HepG2 (cell line): ENCODE results near the gene CD300H. TPM values are rescaled to one million over a fixed set of nuclear protein-coding genes. Genes with fewer than 3 reads are reported as not detected.

Source experiments
- ATAC-seq: fragments of 200-7000 bp; cut with Tn5 transposase; 3 replicates; pipeline ENCODE4 v1.9.1; 2020; ENCODE audit warnings: mild to moderate bottlenecking, moderate library complexity
- BruUV-seq: library from RNA; stranded (reverse); fragments of 400-500 nt; replicated peaks from 2 replicates; lab custom pipeline; 2021; lab: Mats Ljungman, UMichigan
- CTCF ChIA-PET: fragments of 300-600 bp; formaldehyde crosslinking; extraction: SDS; loops from one replicate; lab custom pipeline; 2021; ENCODE audit warnings: low total read pairs, inconsistent platforms, low intra/inter-chr PET ratio; lab: Yijun Ruan, JAX
- POLR2A ChIA-PET: fragments of 350-600 bp; sonication (Branson Sonifier 250); formaldehyde crosslinking; loops from one replicate; lab custom pipeline; 2020; ENCODE audit warnings: antibody characterized with exemption, inconsistent platforms; lab: Yijun Ruan, JAX
- DNase-seq: peaks from one replicate; pipeline ENCODE4 v3.0.0-alpha.2; 2015; ENCODE audit warnings: low spot score
- FAIRE-seq: peaks from 3 replicates; lab custom pipeline; 2011; peaks lifted over from hg19 to GRCh38; lab: Jason Lieb, UNC
- H2AFZ ChIP-seq: one replicate; pipeline ENCODE4 v1.6.1; 2011; ENCODE audit warnings: low read length, inconsistent platforms
- H3K27ac ChIP-seq: fragments of 300-600 bp; 3 replicates; pipeline ENCODE4 v1.8.0; 2011; ENCODE audit warnings: mixed run types, mild to moderate bottlenecking, mixed read lengths, low read length, inconsistent platforms; ENCODE audit not compliant: insufficient read depth; ENCODE audit errors: extremely low read length
- H3K27me3 ChIP-seq, 2 experiments: fragments of 200-600 bp in 1 of 2; 2 replicates in 1 of 2; 3 replicates in 1 of 2; pipeline versions ENCODE4 v1.6.0 to v1.8.0; 2011; ENCODE audit warnings: low read length in 2 of 2, mild to moderate bottlenecking in 2 of 2, moderate library complexity in 2 of 2, inconsistent platforms in 1 of 2; ENCODE audit not compliant: insufficient read depth in 2 of 2, control insufficient read depth in 1 of 2
- H3K36me3 ChIP-seq, 2 experiments: fragments of 200-600 bp in 1 of 2; replicated peaks in 1 of 2; 2 replicates in 1 of 2; 3 replicates in 1 of 2; pipeline versions ENCODE4 v1.5.1 to v1.8.0; 2011; ENCODE audit warnings: low read length in 2 of 2, inconsistent platforms in 1 of 2; ENCODE audit not compliant: insufficient read depth in 2 of 2, control insufficient read depth in 1 of 2
- H3K4me1 ChIP-seq: 2 replicates; pipeline ENCODE4 v1.5.1; 2012; ENCODE audit warnings: low read length, inconsistent platforms; ENCODE audit not compliant: insufficient read depth
- H3K4me2 ChIP-seq: 2 replicates; pipeline ENCODE4 v1.6.0; 2011; ENCODE audit warnings: low read depth, low read length, inconsistent platforms
- H3K4me3 ChIP-seq, 3 experiments: fragments of 200-600 bp in 1 of 3; sonication (generic), shearing (Covaris generic) in 1 of 3; replicated peaks in 1 of 3; 2 replicates each; pipeline ENCODE4 v1.5.1; 2011 to 2016; ENCODE audit warnings: low read length in 3 of 3, inconsistent platforms in 2 of 3, low read depth in 2 of 3, mild to moderate bottlenecking in 2 of 3, control low read depth in 1 of 3, mixed read lengths in 1 of 3; ENCODE audit not compliant: insufficient read depth in 1 of 3
- H3K79me2 ChIP-seq: one replicate; pipeline ENCODE4 v1.6.1; 2011; ENCODE audit warnings: low read length, inconsistent platforms; ENCODE audit not compliant: insufficient read depth
- H3K9ac ChIP-seq: 2 replicates; pipeline ENCODE4 v1.6.0; 2011; ENCODE audit warnings: mild to moderate bottlenecking, low read depth, low read length, inconsistent platforms; ENCODE audit not compliant: insufficient read depth
- H3K9me3 ChIP-seq: 2 replicates; pipeline ENCODE4 v1.5.1; 2012; ENCODE audit warnings: mild to moderate bottlenecking, low read length
- H4K20me1 ChIP-seq: 2 replicates; pipeline ENCODE4 v1.6.0; 2011; ENCODE audit warnings: inconsistent platforms, mild to moderate bottlenecking, low read length, moderate library complexity; ENCODE audit not compliant: insufficient read depth
- ARNT ChIP-seq: fragments of 450-650 bp; IDR thresholded peaks from 2 replicates; pipeline ENCODE4 v1.6.1; 2017
- ELF1 ChIP-seq: sonication (generic); formaldehyde crosslinking; IDR thresholded peaks from 2 replicates; pipeline ENCODE4 v1.4.0; 2020; ENCODE audit warnings: missing genetic modification reagents
- EP300 ChIP-seq, 3 experiments: sonication (generic) in 1 of 3; formaldehyde crosslinking in 1 of 3; IDR thresholded peaks; 2 replicates each; pipeline versions ENCODE4 v1.5.1 to v1.6.1; 2011 to 2020; ENCODE audit warnings: low read depth in 2 of 3, low read length in 2 of 3, borderline replicate concordance in 1 of 3, improper control_type of control experiment in 1 of 3, mild to moderate bottlenecking in 1 of 3, missing genetic modification reagents in 1 of 3, moderate library complexity in 1 of 3
- GATA4 ChIP-seq: sonication (generic); IDR thresholded peaks from 2 replicates; pipeline ENCODE4 v1.6.1; 2016; ENCODE audit warnings: antibody characterized with exemption, low read depth, borderline replicate concordance
- HBP1 ChIP-seq: IDR thresholded peaks from 2 replicates; pipeline ENCODE4 v1.6.1; 2016; ENCODE audit warnings: low read depth, control low read depth
- MATR3 ChIP-seq: sonication (generic); formaldehyde crosslinking; IDR thresholded peaks from 2 replicates; pipeline ENCODE4 v1.4.0; 2020; ENCODE audit warnings: missing genetic modification reagents
- MTF2 ChIP-seq: sonication (generic); formaldehyde crosslinking; IDR thresholded peaks from 2 replicates; pipeline ENCODE4 v1.5.0; 2020; ENCODE audit warnings: missing genetic modification reagents, borderline replicate concordance
- PRPF4 ChIP-seq: fragments of 200-400 bp; formaldehyde crosslinking; IDR thresholded peaks from 2 replicates; pipeline ENCODE4 v1.6.1; 2016; ENCODE audit warnings: low read length, low read depth; ENCODE audit not compliant: poor library complexity, severe bottlenecking
- RBAK ChIP-seq: sonication (generic); formaldehyde crosslinking; IDR thresholded peaks from 2 replicates; pipeline ENCODE4 v1.5.1; 2020; ENCODE audit warnings: mild to moderate bottlenecking, missing genetic modification reagents
- RFX5 ChIP-seq: IDR thresholded peaks from 2 replicates; pipeline ENCODE4 v1.6.1; 2011; ENCODE audit warnings: low read depth, low read length, improper control_type of control experiment
- SKI ChIP-seq: fragments of 450-650 bp; IDR thresholded peaks from one replicate; pipeline ENCODE4 v1.6.1; 2018; ENCODE audit warnings: mild to moderate bottlenecking; ENCODE audit not compliant: partially characterized antibody
- TIGD3 ChIP-seq: sonication (generic); formaldehyde crosslinking; IDR thresholded peaks from 2 replicates; pipeline ENCODE4 v1.5.1; 2020; ENCODE audit warnings: mild to moderate bottlenecking, missing genetic modification reagents, borderline replicate concordance
- ZBTB3 ChIP-seq: sonication (generic); formaldehyde crosslinking; IDR thresholded peaks from 2 replicates; pipeline ENCODE4 v1.4.0; 2020; ENCODE audit warnings: low read depth, mild to moderate bottlenecking, moderate library complexity, missing genetic modification reagents, borderline replicate concordance
- ZFP36L2 ChIP-seq: sonication (generic); formaldehyde crosslinking; IDR thresholded peaks from 2 replicates; pipeline ENCODE4 v1.4.0; 2020; ENCODE audit warnings: missing genetic modification reagents
- ZFY ChIP-seq: sonication (generic); formaldehyde crosslinking; IDR thresholded peaks from 2 replicates; pipeline ENCODE4 v1.4.0; 2020; ENCODE audit warnings: missing genetic modification reagents
- ZFYVE20 ChIP-seq: sonication (generic); formaldehyde crosslinking; IDR thresholded peaks from 2 replicates; pipeline ENCODE4 v1.8.0; 2023; ENCODE audit warnings: low read depth, mild to moderate bottlenecking, moderate library complexity, missing genetic modification reagents, borderline replicate concordance
- ZNF44 ChIP-seq: sonication (generic); formaldehyde crosslinking; IDR thresholded peaks from 2 replicates; pipeline ENCODE4 v1.5.1; 2020; ENCODE audit warnings: mild to moderate bottlenecking, missing genetic modification reagents
- ZNF556 ChIP-seq: sonication (generic); formaldehyde crosslinking; IDR thresholded peaks from 2 replicates; pipeline ENCODE4 v1.4.0; 2020; ENCODE audit warnings: mild to moderate bottlenecking, missing genetic modification reagents, borderline replicate concordance
- ZNF747 ChIP-seq: sonication (generic); formaldehyde crosslinking; IDR thresholded peaks from 2 replicates; pipeline ENCODE4 v1.8.1; 2023; ENCODE audit warnings: missing genetic modification reagents, mild to moderate bottlenecking, borderline replicate concordance
- ZNF768 ChIP-seq: sonication (generic); formaldehyde crosslinking; IDR thresholded peaks from 2 replicates; pipeline ENCODE4 v1.4.0; 2020; ENCODE audit warnings: missing genetic modification reagents
- ZNF776 ChIP-seq: sonication (generic); formaldehyde crosslinking; IDR thresholded peaks from 2 replicates; pipeline ENCODE4 v1.4.0; 2020; ENCODE audit warnings: mild to moderate bottlenecking, missing genetic modification reagents
- WGBS: methylation state at CpG from one replicate; pipeline ENCODE4 v1.1.6; 2017; ENCODE audit warnings: low lambda C conversion rate; 5-methylcytosine and 5-hydroxymethylcytosine counted together
- in situ Hi-C: cut with HindIII; loops from 2 replicates; pipeline ENCODE4 v1.10.0; 2017; ENCODE audit warnings: low pct_unique_long_range_greater_than_20kb; ENCODE audit not compliant: extremely low pct_ligation_motif_present
- intact Hi-C: fragments of 100-400 bp; cut with micrococcal nuclease; formaldehyde crosslinking; loops from one replicate; pipeline ENCODE4 v1.10.0; 2022; ENCODE audit not compliant: unreplicated experiment
- polyA plus RNA-seq, 8 experiments: library from polyadenylated mRNA; depleted of rRNA in 3 of 8; stranded (reverse) in 7 of 8; unstranded in 1 of 8; fragments of >200 nt; fragmentation: Illumina TruSeq in 4 of 8; extraction: Trizol in 4 of 8; gene quantifications; 2 replicates each; pipeline versions ENCODE4 v1.2.1 to v1.2.3, GENCODE V29; 2011 to 2016; ENCODE audit warnings: low read depth in 4 of 8, missing spikeins in 1 of 8, mixed read lengths in 1 of 8; ENCODE audit not compliant: insufficient read depth in 1 of 8
- total RNA-seq, 5 experiments: library from RNA; depleted of rRNA; stranded (reverse); fragments of >200 nt; fragmentation: Illumina TruSeq; extraction: Trizol; gene quantifications; 2 replicates each; pipeline ENCODE4 v1.2.3, GENCODE V29; 2016; ENCODE audit warnings: low read depth in 1 of 5
- TF ChIP-seq, protein P1 (sequence below): sonication (generic); formaldehyde crosslinking; IDR thresholded peaks from 2 replicates; pipeline ENCODE4 v1.5.0; 2020; ENCODE audit warnings: mild to moderate bottlenecking, missing genetic modification reagents

CD300H gene
- total and polyA plus RNA-seq, 2 of the 13 experiments (the other 11 are each of a cell fraction or from before 2014, with no cell fraction given) = not detected

- TF ChIP-seq ZNF747 (CRISPR knock-in tag) = no peak
- no peak for TF ChIP-seq GATA4
- no peak for TF ChIP-seq ZNF556 (CRISPR knock-in tag)
- TF ChIP-seq MATR3 (CRISPR knock-in tag) = no peak
- no peak for TF ChIP-seq ELF1 (CRISPR knock-in tag)
- no peak for TF ChIP-seq ZNF776 (CRISPR knock-in tag)
- TF ChIP-seq ZFY (CRISPR knock-in tag) = no peak
- no peak for TF ChIP-seq ZFP36L2
- TF ChIP-seq ZFYVE20 = no peak
- no peak for TF ChIP-seq EP300 (IDR thresholded peaks at IDR 0.05; ENCODE audit: low read depth in 2 of 2, low read length in 2 of 2)
- TF ChIP-seq EP300 (CRISPR knock-in tag; IDR thresholded peaks at IDR 0.05; ENCODE audit: borderline replicate concordance) = no peak
- no peak for TF ChIP-seq ZNF44
- no peak for TF ChIP-seq RBAK (CRISPR knock-in tag)
- TF ChIP-seq, all 625 proteins: peak for 0
Observed at GRCh38 chr17:74525465-74525725, 41.9 kb downstream of the CD300H start (continued).

DNA sequence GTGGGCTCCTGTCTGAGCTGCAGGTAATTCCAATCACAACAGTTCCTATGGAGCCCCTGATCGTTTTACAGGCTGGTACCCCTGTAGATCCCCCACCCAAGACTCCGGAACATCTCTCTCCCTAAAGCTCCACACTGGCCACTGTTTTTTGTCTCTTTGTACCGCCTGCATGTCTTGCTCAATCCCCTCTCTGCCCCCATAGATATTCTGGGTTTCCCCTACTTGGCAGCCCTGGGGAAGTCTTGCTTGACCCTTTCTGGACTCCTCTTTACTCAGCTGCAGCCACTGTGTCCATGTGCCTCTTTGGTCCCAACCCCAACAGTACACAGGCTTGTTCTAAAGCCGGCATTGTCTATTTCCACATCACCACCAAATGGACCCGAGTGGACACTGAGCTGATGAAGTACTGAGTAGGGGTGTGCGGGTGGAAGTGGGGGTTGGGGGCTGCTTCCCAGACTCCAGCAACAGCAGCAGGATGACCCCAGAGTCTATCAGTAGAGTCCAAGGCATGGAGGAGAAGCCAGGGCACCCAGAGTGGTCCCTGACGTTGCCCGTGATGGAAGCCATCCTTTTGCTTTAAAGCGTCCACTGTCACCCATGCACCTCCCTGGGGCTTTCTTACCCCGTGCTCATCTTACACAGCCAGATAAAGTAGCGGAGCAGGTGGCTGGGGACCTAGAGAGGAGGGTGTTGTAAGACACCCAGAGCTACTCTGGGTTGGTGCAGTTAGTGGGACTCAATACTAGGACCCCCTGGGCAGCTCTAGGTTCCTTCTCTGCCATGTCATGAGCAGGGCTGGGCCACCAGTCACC, 42.5 kb downstream of the CD300H start:
- H3K4me2 ChIP-seq = no peak overlapping the region
- H3K27me3 ChIP-seq = peaks cover 5 to 85% of the 10 kb centered on the region in 2 experiments; a peak in 4 of 5 replicates
- CTCF ChIA-PET = no interaction called here
- H2AFZ ChIP-seq = no peak overlapping the region
- POLR2A ChIA-PET = no interaction called here
- FAIRE-seq (no peak), DNase-seq (no peak), ATAC-seq (no peak)
- no peaks in the 10 kb centered on the region for H3K36me3 ChIP-seq
- no peaks in the 10 kb centered on the region for H3K9me3 ChIP-seq
- WGBS = 18% methylated on average over 10 of the region's 11 CpGs
- peaks cover 11% of the 10 kb centered on the region; the same call in 1 of the 2 replicates for H3K4me1 ChIP-seq
- no peaks in the 10 kb centered on the region for H3K79me2 ChIP-seq
- H3K9ac ChIP-seq = no peak overlapping the region
- H4K20me1 ChIP-seq = no peaks in the 10 kb centered on the region
- H3K4me3 ChIP-seq = no peak overlapping the region
- no TSS peak for BruUV-seq
- no peak overlapping the region for H3K27ac ChIP-seq
- intact Hi-C loops = no loop called here
- in situ Hi-C loops = no loop called here
- TF ChIP-seq RFX5 (no peak), TIGD3 (CRISPR knock-in tag) (no peak), HBP1 (no peak), SKI (no peak), ARNT (no peak), PRPF4 (no peak), ZNF768 (no peak), MTF2 (no peak), ZBTB3 (no peak)
- TF ChIP-seq, protein P1, sequence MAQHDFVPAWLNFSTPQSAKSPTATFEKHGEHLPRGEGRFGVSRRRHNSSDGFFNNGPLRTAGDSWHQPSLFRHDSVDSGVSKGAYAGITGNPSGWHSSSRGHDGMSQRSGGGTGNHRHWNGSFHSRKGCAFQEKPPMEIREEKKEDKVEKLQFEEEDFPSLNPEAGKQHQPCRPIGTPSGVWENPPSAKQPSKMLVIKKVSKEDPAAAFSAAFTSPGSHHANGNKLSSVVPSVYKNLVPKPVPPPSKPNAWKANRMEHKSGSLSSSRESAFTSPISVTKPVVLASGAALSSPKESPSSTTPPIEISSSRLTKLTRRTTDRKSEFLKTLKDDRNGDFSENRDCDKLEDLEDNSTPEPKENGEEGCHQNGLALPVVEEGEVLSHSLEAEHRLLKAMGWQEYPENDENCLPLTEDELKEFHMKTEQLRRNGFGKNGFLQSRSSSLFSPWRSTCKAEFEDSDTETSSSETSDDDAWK = no peak
